Measurements from ENCODE around the gene TRIM28. TPM values are rescaled to one million over a fixed set of nuclear protein-coding genes. Genes with fewer than 3 reads are reported as not detected.

The TRIM28 gene
- total and polyA plus RNA-seq, 9 of the 15 experiments (the other 6 are each of a cell fraction or from before 2014, with no cell fraction given) = 12.1 to 797 (median 490) TPM

- TF ChIP-seq SAFB2 (IDR thresholded peaks at IDR 0.05; ENCODE audit: borderline replicate concordance, low read depth, low read length, severe bottlenecking) = no peak
- TF ChIP-seq HEY1 (CRISPR knock-in tag; IDR thresholded peaks at IDR 0.05; ENCODE audit: borderline replicate concordance) = no peak
- TF ChIP-seq ADNP (tag; IDR thresholded peaks at IDR 0.05) = no peak
- TF ChIP-seq HMG20B (CRISPR knock-in tag; IDR thresholded peaks at IDR 0.05) = no peak
- TF ChIP-seq ZNF561 (CRISPR knock-in tag; conservative IDR thresholded peaks at IDR 0.05) = no peak
- TF ChIP-seq E2F3 (CRISPR knock-in tag; IDR thresholded peaks at IDR 0.05) = peak; percentile 84; the same call in 1 of the 2 replicates
- TF ChIP-seq ZEB2 (IDR thresholded peaks at IDR 0.05) = peak; percentile 99
- TF ChIP-seq ZNF609 (CRISPR knock-in tag; IDR thresholded peaks at IDR 0.05; ENCODE audit: borderline replicate concordance) = 0 out of 2 replicates have a peak, but pooled peaks have one; percentile 76
- TF ChIP-seq FOXP1 (CRISPR knock-in tag; IDR thresholded peaks at IDR 0.05) = peak; percentile 87; the same call in 1 of the 2 replicates
- peak; percentile 92 for TF ChIP-seq VEZF1 (CRISPR knock-in tag; IDR thresholded peaks at IDR 0.05)
- TF ChIP-seq ZBTB26 (CRISPR knock-in tag; IDR thresholded peaks at IDR 0.05) = peak; percentile 68
- no peak; the same call in none of the 2 replicates for TF ChIP-seq SOX6 (IDR thresholded peaks at IDR 0.05)
- peak; percentile 77 for TF ChIP-seq GATAD2B (IDR thresholded peaks at IDR 0.05; ENCODE audit: borderline replicate concordance)
- TF ChIP-seq MLX (CRISPR knock-in tag; conservative IDR thresholded peaks at IDR 0.05) = no peak
- TF ChIP-seq NBN (IDR thresholded peaks at IDR 0.05; ENCODE audit: low read depth) = peak; percentile 85
- peak; percentile 86 for TF ChIP-seq MYC (IDR thresholded peaks at IDR 0.05; ENCODE audit: low read depth, low read length)
- TF ChIP-seq MYC (CRISPR knock-in tag; IDR thresholded peaks at IDR 0.05; ENCODE audit: borderline replicate concordance, low read depth) = peak; percentile 88
- TF ChIP-seq MAFF (IDR thresholded peaks at IDR 0.05; ENCODE audit: low read length) = no peak
- TF ChIP-seq SMARCA5 (IDR thresholded peaks at IDR 0.05) = peak; percentile 35; the same call in 1 of the 2 replicates
Measured at GRCh38 chr19:58519355-58520256, 24.3 kb upstream of the TRIM28 start, which contains the start of gene ZBTB45 (continued).

Measured in K562 (cell line).